SW 1271 (cell line): ENCODE data around the gene SFRP5.

Source experiments
- DNase-seq, 2 experiments: peaks; one replicate each; lab custom pipeline; 2025; lab: John Stamatoyannopoulos, UW

SFRP5 gene

GRCh38 chr10:97765201-97765600, 6.6 kb downstream of the SFRP5 start:
- DNase-seq, result no peak

GRCh38 chr10:97764519-97764931, 7.3 kb downstream of the SFRP5 start:
- no peak for DNase-seq

- DNase-seq, result no peak
These were observed 7.9 kb downstream of the SFRP5 start for GRCh38 chr10:97763947-97764346.

- DNase-seq, result no peak
These were observed 8.4 kb downstream of the SFRP5 start for GRCh38 chr10:97763411-97763810.

DNA sequence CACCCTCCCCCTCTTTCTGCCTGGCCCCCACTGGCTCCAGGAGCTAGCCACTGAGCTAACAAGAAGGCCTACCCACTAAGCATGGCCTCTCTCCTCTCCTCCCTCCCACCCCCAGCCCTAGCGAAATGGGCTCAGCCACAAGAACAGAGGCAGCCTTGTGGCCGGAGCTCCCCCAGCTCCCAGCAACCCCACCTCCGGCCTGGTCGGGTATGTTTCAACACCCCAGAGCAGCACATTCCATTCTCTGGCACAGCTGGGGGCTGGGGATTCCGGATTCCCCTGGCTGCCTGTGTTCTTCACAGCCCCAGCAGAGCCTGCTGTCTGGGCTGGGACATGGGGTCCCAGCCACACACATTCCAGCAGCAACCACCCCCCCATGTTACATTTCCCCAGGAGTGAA, 9.0 kb downstream of the SFRP5 start:
- no peak for DNase-seq

DNA sequence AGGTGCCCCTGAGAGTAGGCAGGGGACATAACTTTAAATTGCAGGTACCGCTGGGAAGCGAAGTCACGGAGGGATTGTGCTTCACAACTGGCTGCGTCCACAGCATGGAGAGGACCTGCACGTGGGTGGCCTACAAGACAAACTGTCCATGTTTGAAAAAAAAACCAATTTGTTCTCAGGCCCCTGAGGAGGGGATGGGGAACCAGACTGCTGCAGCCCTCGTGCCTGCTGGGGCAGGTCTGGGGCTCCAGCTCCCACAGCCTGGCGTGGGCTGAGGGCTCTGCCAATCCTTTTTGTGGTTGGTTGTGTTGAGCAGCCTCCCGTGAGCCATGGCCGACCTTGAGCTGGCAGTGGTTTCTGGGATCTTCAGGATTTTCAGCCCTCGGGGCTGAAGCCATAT, 9.7 kb downstream of the SFRP5 start:
- no peak for DNase-seq

- DNase-seq, result no peak
These were observed 10.4 kb downstream of the SFRP5 start for GRCh38 chr10:97761331-97761865.

GRCh38 chr10:97760461-97761257, 11.1 kb downstream of the SFRP5 start:
- no peak for DNase-seq

- DNase-seq, result no peak
These were observed 11.9 kb downstream of the SFRP5 start for GRCh38 chr10:97759946-97760345.

- peak in 1 of 2 experiments; percentile 59 for DNase-seq
These were observed 12.5 kb downstream of the SFRP5 start for GRCh38 chr10:97759158-97759887.

DNA sequence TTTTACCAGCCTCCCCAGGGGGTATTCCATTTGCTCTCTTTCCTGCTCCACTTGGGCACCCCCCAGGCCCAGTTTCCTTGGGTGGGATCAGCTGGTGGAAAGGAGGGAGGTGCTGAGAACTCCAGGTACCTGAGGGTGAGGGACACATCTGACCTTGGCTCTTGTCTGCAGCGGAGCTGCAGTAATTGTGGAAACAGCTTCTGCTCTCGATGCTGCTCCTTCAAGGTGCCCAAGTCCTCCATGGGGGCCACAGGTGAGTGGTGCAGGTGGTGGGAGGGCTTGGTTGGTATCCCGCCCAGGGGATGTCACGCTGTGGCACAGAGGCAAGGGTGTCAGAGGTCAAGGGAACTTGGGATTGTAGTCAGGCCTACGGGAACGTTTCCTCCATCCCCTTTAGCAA, 14.3 kb downstream of the SFRP5 start:
- DNase-seq, result no peak

GRCh38 chr10:97755718-97756117, 16.1 kb downstream of the SFRP5 start:
- no peak for DNase-seq

- DNase-seq, result no peak
These were observed 17.1 kb downstream of the SFRP5 start for GRCh38 chr10:97754726-97755125.

- no peak for DNase-seq
These were observed 18.8 kb downstream of the SFRP5 start for GRCh38 chr10:97752956-97753355.

DNA sequence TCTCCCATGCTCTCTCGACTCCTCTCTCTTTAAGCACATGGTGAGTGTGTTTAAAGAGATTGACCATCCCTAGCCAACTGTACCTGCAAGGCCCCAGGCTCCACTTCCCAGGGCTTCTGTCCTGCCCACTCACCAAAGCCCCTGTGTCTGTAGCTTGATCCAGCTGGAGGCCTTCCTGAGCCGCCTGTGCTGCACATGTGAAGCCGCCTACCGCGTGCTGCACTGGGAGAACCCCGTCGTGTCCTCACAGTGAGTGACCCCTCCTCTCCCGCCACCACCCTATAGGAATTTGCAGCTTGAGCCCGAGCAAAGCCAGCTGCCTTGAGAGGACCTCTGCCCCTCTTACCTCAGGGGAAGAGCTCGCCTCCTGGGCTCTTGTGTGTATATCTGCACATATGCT, 23.7 kb downstream of the SFRP5 start:
- no peak for DNase-seq

GRCh38 chr10:97747573-97747972, 24.2 kb downstream of the SFRP5 start:
- no peak for DNase-seq

GRCh38 chr10:97744405-97745035, 27.3 kb downstream of the SFRP5 start:
- no peak for DNase-seq

DNA sequence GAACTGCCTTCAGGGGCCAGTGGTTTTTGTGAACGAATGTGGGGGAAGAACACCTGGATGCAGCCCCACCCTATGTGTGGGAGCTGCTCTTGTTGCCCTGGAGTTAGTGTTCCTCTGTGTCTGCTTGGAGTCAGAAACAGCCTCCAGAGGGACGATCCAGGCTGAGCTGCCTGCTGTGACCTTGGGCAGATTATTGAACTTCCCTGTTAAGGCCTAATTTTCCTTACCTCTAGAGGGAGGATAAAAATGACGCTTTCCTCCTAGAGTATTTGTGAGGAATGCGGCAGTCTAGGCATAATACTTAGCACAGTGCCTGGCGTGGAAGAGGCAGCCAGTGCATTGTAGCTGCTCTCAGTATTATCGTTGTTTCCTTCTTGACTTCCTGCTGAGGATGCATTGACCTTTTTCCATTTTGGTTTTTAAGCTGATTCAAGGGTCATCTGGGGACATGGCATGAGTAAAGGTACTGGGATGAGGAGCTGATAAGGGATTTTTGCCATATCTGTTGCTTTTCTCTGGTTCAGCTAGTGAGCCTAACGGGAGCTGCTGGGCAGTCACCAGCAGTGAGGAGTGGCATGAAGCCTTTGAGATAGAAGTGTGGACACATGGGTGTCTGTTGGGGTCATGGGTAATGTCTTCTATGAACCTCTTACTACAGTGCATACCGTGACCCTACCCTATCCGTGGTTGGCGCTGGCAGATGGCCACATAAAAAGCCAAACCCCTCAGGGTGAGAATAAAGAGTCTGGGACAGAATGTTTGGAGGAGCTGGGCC, 28.4 kb downstream of the SFRP5 start:
- DNase-seq, result no peak

- no peak for DNase-seq
These were observed 31.2 kb downstream of the SFRP5 start for GRCh38 chr10:97740613-97741012.

- DNase-seq, result no peak
These were observed 33.2 kb downstream of the SFRP5 start for GRCh38 chr10:97738616-97739015.

DNA sequence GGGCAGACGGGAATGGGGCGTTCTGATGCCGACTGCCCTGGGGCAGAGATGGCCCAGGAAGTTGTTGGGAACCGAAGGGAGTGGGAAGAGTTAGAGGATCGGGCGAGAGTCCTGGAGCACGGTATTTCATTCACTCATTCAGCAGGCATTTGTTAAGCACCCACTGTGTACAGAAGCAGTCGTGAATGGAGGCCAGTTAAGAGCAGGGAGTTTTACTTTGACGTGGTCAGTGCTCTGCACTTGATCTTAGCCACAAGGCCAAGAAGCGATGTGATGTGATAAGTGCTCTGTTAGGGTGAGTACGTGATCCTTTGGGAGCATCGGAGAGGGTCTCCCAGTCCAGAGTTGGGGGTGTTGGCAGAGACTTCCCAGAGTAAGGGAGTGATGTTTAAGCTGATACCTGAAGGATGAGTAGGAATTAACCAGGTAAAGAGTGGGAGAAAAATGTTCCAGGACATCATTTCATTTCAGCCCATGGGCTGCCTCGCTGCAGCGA, 34.0 kb downstream of the SFRP5 start:
- DNase-seq, result no peak
